WTC11 (cell line): Measurements from ENCODE around the gene PPP2R3A.

Experiments used
- SMAD3 ChIP-seq: sonication (generic); formaldehyde crosslinking; IDR thresholded peaks from 2 replicates; pipeline ENCODE4 v1.8.0; 2022; ENCODE audit warnings: missing genetic modification reagents, mild to moderate bottlenecking, borderline replicate concordance
- TF ChIP-seq, protein P1 (sequence below): sonication (generic); formaldehyde crosslinking; IDR thresholded peaks from 2 replicates; pipeline ENCODE4 v1.8.1; 2023; ENCODE audit warnings: mild to moderate bottlenecking, missing genetic modification reagents, moderate library complexity
- TF ChIP-seq, protein P2 (sequence below): fragments of 200-600 bp; IDR thresholded peaks from 2 replicates; pipeline ENCODE4 v1.8.0; 2022; ENCODE audit warnings: antibody characterized with exemption

DNA sequence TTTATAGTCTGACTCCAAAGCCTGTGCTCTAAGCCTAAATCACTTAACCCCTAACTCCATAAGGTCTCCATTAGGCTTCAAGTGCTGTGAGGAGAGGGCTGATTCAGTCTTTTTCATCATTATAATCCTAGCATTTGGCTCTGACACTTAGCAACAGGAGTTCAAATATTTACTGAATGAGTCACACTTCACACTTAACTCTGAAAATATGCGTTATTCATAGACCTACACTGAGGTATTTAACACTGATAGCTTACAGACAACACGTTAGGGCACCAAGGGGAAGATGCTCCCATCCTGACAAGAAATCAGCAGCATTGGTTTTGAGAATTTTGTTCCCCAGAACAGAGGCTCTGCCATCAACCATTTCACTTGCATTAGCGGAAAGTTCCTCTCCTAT, 177.1 kb downstream of the PPP2R3A start:
- TF ChIP-seq, protein P1, sequence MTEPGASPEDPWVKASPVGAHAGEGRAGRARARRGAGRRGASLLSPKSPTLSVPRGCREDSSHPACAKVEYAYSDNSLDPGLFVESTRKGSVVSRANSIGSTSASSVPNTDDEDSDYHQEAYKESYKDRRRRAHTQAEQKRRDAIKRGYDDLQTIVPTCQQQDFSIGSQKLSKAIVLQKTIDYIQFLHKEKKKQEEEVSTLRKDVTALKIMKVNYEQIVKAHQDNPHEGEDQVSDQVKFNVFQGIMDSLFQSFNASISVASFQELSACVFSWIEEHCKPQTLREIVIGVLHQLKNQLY (CRISPR knock-in tag): no peak
- TF ChIP-seq SMAD3: no peak
- TF ChIP-seq, protein P2, sequence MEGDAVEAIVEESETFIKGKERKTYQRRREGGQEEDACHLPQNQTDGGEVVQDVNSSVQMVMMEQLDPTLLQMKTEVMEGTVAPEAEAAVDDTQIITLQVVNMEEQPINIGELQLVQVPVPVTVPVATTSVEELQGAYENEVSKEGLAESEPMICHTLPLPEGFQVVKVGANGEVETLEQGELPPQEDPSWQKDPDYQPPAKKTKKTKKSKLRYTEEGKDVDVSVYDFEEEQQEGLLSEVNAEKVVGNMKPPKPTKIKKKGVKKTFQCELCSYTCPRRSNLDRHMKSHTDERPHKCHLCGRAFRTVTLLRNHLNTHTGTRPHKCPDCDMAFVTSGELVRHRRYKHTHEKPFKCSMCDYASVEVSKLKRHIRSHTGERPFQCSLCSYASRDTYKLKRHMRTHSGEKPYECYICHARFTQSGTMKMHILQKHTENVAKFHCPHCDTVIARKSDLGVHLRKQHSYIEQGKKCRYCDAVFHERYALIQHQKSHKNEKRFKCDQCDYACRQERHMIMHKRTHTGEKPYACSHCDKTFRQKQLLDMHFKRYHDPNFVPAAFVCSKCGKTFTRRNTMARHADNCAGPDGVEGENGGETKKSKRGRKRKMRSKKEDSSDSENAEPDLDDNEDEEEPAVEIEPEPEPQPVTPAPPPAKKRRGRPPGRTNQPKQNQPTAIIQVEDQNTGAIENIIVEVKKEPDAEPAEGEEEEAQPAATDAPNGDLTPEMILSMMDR: no peak
